ENCODE results near the gene ARHGEF37.

DNA sequence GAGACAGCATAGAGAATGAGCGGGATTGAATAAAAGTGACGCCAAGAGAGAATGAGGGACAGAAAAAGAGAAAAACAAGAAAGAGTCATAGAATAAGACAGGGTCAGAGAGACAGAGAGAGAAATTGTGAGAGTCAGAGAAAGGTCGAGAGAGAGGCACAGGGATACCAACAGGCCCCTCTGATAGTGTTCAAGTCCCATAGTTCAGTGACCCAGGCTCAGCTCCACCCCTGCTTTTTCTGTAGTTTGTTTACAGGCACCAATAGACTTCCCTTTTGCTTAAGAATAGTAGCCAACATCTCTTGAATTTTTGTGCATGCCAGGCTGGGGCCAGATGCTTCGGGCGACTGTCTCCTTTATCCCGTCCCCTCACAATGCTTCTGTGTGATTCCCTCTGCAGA lies 62.5 kb downstream of the ARHGEF37 start:
- TF ChIP-seq, protein P1, sequence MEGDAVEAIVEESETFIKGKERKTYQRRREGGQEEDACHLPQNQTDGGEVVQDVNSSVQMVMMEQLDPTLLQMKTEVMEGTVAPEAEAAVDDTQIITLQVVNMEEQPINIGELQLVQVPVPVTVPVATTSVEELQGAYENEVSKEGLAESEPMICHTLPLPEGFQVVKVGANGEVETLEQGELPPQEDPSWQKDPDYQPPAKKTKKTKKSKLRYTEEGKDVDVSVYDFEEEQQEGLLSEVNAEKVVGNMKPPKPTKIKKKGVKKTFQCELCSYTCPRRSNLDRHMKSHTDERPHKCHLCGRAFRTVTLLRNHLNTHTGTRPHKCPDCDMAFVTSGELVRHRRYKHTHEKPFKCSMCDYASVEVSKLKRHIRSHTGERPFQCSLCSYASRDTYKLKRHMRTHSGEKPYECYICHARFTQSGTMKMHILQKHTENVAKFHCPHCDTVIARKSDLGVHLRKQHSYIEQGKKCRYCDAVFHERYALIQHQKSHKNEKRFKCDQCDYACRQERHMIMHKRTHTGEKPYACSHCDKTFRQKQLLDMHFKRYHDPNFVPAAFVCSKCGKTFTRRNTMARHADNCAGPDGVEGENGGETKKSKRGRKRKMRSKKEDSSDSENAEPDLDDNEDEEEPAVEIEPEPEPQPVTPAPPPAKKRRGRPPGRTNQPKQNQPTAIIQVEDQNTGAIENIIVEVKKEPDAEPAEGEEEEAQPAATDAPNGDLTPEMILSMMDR (conservative IDR thresholded peaks at IDR 0.05 in 1 of 2, IDR thresholded peaks at IDR 0.05 in 1 of 2; ENCODE audit: extremely low read depth in 1 of 2, insufficient read depth in 1 of 2, low read depth in 1 of 2, low read length in 2 of 2), result no peak
- no peak for TF ChIP-seq EZH2 (IDR thresholded peaks at IDR 0.05; ENCODE audit: borderline replicate concordance, low read length)

Data from mammary epithelial cell (primary cell).